HG03159 (cell line): Measurements from ENCODE around the gene RALGPS2.
"Not testable (repeated sequence)": the region's sequence is repeated elsewhere in the genome, so short reads cannot be mapped to it uniquely, and the experiment has no call there.

Experiments used
- ATAC-seq: cut with Tn5 transposase; IDR thresholded peaks from one replicate; pipeline ENCODE4 v1.9.1; 2021; ENCODE audit warnings: mild to moderate bottlenecking, moderate library complexity; ENCODE audit not compliant: unreplicated experiment

Gene RALGPS2

DNA sequence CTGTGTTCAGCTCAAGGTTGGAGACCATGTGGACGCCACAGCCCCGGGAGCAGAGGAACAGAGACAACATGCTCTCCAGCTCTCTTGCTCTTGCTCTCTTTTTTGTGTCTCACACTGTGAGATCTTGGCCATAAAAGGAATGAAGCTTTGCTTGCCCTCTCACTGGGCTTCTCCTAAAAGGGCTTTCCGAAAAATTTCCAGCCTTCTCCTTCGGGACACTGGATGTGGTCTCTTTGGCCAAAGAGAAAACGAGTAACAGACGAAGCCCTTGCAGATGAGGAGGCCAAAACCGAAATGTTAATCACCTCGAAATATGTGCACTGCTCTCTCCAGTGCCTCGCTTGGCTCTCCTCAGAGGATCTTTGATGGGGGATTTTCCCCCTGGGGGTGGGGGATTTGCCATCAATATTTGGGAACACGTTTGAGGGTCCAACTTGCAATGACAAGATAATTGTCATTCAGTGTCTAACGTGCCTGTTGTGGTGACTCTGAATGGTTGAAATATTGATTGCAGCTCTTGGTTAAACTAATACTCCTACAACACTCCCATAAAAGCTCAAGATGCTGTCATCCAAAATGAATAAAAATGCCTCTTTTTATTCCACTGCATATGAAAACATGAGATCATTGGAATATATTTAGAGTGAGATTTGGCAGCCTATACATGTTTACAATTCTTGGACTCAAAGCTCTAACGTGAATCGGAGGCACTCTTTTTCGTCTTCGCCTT is 214.5 kb downstream of the RALGPS2 start:
- ATAC-seq: no peak

DNA sequence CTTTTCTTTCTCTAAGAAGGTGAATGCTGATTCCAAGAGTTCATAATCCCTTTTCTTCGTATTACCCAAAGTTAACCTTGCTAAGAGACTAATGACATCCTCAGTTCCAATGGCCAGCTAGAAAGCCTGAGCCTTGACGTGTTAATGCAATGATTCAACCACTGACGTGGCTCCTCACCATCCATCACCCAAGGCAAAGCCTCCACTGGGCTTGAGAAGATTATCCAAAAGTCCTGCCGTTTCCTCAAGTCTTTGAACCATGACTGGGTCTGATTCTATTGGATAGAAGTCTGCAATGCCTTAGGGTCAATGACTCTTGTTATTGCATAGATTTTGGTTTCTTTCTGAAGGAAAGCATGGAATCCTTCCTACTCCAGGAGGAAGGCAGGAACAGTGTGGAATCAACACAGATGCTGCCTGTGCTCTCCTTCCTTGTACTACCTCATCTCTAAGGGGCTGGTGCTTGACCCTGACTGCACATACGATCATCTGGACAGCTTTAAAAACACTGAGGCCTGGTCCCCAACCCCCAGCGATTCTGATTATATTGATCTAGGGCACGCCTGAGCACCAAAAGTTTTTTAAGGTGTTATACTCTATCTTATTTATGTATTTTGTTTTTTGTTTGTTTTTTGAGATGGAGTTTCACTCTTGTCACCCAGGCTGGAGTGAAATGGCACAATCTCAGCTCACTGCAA is 215.2 kb downstream of the RALGPS2 start:
- ATAC-seq: no peak

DNA sequence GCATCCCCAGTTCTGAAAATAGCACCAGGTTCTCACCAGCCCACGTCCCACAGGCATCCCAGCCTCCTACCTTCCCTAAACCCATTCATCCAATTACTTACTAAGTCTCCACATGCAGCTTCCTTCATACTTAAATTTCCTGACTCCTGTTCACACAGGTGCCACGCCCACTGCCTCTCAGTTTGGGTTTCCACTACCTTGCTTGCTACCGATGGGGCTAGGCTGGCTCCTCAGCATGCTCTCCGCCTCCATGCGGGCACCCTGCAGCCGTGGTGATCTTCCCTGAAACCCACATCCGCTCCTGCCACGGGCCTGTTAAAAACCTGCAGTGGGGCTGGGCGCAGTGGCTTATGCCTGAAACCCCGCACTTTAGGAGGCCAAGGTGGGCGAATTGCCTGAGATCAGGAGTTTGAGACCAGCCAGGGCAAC is 216.2 kb downstream of the RALGPS2 start:
- no peak for ATAC-seq

DNA sequence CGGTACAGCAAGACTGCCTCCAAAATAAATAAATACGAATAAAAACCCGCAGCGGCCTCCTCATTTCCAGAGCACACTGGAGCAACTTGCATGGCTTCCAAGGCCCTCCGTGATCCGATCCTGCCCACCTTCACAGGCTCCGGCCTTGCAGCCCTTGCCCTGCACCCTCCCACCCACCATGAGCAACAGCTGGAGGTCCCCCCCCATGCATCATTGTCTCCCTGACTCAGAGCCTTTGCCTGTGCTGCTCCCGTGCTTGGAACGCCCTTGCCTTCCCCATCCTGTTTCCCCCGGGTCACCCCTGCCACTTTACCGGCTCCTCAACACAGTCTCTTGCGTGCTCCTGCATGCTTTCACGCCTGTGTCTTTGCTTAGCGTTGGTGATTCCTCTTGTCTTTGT is 216.8 kb downstream of the RALGPS2 start:
- no peak for ATAC-seq

DNA sequence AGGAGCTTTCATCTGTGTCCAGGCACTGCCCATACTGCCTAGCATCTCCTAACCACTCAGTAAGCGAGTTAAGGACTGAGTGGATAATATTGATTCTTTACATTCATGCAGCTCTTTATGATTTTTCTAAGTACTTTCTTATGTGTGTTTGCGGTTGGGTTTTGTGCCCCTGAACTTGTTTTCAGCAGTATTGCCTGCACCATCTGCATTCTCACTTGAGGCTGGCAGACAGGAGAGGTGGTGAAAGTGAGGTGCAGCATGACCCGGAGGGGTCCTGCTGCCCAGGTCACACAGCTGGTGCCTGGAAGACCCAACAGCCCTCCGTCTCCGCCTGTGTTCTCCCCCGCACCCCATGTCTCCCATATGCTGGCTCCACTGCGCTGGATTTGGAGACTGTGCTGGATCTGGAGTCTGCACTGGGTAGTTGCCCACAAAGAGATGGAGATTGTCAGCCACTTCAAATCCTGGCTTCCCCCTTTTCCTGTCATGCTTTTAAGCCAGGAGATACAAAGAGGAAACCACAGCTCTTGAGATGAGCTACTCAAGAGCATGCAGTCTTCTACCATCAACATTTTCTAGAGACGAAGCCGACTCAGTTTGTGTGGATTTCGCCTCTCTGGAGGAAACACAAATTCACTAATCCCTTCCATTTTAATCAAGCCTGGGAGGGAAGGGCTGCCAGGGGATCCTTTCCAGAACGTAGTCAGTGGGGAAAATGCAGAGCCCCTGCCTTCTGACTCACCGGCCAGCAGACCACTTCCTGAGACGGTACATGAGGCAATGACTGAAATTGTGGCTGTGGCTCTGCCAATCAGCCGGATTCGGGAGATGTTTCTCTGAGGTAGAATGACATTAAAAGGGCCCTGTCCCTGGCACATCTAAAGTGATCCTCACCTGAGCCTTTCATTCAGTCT is 217.5 kb downstream of the RALGPS2 start:
- no peak for ATAC-seq

DNA sequence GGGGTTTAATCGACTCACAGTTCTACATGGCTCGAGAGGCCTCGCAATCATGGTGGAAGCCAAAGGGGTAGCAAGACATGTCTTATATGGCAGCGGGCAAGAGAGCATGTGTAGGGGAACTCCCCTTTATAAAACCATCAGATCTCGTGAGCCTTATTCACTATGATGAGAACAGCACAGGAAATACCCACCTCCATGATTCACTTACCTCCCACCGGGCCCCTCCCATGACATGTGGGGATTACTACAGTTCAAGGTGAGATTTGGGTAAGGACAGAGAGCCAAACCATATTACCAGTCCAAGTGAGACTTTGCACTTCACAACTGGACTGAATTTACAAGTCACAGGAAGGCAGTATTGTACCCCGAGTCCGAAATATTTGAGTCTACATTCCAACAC is 219.7 kb downstream of the RALGPS2 start:
- ATAC-seq: no peak

DNA sequence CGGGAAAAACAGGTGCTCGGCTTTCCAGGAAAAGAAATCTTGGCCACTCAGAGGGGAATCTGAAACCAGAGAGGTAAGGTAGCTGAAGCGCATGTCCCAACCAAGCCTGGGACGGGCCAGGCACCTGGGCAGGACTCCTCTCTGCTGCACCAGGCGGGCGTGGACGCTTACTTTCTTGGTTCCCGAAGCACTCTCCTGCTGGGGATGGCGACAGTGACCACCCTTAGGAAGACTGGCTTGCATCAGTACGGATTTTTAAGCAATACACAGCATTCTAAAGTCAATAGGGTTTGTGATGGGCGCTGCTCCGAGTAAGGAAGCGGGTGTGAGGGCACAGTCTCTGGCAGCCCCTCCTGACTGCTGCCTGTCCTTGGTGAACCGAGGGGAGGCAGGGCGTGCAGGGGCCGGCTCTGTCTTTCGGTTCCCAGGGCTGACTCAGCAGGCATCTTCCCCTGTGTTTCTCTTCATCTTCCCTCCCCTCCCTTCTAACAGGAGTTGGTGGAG is 220.8 kb downstream of the RALGPS2 start:
- ATAC-seq: no peak

DNA sequence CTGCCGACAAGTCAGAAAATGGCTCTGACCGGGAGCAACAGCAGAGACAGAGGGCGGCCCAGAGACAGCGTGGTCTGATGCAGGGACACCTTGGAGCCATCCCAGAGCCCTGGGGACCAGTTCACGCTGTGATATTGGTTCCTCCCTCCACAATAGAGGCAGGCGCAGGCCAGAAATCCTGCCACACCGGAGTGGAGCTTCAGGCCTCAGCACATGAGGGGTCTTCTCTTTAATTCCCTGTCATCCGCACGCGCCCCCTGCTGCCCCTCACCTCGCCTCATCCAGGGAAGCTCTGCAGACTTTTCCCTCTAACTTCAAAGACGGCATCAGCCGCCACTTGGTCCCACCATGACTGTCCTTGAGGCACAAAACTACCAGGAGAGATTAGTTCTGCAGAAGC is 221.4 kb downstream of the RALGPS2 start:
- ATAC-seq: no peak

DNA sequence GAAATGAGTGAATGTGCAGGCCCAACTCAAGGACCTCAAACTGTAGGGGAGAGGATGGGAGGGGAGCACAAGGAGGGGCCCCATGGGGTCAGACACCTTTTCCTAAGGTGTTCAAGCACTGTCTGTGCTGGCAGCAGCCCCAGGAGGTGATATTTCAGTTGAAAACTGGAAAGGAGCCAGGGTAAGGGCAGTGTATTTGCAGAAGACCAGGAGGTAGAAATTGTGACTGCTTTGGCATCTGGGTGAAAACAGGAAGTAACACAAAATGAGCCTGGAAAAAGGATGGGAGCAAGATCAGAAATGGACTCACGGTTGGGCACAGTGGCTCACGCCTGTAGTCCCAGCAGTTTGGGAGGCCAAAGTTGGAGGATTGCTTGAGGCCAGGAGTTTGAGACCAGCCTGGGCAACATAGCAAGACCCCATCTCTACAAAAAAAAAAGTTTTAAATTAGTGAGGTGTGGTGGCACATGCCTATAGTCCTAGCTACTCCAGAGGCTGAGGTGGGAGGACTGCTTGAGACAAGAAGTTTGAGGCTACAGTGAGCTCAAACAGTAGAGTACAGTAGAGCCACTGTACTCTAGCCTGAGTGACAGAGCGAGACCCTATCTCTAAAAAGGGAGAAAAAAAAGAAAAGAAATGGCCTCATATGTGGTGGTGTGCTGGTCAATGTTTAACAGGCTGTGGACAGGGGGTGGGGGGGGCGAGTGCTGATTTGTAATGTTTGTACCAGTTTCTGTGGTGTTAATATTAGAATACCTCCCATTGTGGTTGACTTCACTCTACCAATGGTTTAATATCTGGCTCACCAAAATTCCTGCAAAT is 222.0 kb downstream of the RALGPS2 start:
- ATAC-seq: no peak

DNA sequence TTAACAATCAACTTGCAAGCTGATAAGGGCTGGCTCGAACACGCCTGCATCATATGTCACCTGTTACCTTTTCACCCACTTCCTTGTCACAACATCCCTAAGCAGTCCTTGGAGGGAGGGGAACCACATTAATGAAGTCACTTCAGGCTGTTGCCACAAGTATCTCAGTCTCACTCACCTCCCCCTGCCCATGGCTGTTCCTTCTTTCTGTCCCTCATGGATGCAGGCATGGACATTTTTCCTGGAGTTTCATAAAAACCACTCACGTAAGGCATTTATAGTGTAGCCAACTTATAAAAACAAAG is 222.6 kb downstream of the RALGPS2 start:
- no peak for ATAC-seq

DNA sequence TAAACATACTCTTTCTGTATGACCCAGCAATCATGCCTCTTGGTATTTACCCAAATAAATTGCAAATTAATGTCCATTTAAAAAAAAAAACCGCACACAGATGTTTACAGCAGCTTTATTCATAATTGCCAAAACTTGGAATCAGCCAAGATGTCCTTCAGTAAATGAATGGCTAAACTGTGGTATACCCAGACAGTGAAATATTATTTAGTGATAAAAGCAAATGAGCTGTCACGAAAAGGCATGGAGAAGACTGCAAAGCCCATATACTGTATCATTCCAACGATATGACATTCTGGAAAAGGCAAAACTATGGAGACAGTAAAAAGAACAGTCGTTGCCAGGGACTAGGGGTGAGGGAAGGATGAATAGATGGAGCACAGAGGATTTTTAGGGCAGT is 223.6 kb downstream of the RALGPS2 start:
- no peak for ATAC-seq

DNA sequence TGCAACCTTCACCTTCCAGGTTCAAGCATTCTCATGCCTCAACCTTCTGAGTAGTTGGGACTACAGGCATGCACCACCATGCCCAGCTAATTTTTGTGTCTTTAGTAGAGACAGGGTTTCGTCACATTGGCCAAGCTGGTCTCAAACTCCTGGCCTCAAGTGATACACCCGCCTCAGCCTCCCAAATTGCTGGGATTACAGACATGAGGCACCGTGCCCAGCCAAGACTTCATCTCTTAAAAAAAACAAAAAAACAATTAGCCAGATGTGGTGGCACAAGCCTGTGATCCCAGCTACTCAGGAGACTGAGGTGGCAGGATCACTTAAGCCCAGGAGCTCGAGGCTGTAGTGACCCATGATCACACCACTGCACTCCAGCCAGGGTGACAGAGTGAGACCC is 224.8 kb downstream of the RALGPS2 start:
- not testable (repeated sequence) for ATAC-seq

DNA sequence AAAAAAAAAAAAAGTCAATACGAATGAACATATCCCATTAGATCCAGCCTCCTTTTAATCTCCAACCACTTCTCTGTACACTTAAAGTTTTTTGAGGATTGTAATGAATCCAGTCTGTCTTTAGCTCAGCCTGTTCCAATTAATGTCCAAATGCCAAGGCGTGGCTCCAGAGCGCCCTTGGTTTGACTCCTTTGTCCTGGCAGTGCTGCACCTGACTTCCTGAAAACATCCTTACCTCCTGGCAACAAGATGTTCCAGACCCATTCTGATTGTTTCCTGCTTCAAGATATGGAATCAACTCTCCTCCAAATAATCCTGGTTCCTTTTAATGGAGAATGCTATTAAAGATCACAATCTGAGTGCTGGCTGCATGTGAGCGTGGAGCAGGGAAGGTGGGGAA is 226.6 kb downstream of the RALGPS2 start:
- ATAC-seq: no peak

DNA sequence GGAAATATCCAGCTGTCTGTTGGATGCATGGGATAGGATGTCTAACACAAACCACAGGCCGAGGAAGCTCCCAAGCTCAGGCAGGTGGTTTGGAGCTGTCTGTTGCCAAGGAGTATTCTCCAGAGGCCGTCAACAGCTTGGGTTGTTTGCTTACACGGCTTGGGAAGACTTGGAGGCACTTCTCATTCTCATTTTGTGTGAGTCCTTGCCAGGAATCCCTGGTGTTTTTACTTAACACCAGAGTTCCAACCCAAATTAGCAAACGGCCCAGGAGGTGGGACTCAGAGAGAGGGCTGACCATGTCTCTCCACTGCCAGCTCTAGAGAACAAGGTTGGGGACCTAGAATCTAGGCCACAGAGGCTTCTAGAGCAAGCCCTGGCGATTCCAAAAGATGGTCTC is 228.0 kb downstream of the RALGPS2 start:
- no peak for ATAC-seq

DNA sequence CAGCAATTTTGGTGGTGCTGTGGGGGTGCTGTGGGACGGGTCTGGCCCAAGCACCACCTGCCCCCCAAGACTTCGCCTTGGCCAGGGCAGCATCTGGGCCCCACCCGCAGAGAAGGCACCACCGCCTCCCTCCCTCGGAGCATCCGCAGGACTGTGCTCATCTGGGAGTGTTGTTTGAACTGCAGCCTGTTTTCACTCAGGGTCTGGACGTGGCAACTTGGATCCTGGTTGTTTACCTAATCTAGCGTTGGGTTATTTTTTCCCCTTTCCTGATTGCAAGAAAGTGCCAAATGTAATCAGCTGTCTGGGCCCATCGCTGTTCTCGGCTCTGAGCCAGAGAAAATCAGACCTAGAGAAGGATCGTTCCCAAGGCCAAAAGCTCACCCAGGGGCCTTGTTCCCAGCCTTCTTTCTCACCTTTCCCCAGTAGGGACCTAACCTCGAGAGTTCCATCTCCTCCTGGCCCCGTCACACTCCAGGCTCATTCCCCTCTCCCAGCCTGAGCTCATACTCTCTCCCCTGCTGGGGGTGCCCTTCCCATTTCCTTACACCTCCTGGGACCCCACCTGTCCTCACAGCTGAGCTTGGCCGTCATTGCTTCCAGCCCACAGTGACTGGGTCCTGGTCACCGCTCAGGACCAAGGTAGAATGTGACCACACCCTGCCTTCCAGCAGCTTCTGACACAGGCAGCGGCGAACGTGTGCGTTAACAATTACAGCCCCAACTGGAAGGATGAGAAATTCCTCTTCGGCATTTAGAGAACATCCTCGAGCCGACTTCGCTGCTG is 228.7 kb downstream of the RALGPS2 start:
- no peak for ATAC-seq

DNA sequence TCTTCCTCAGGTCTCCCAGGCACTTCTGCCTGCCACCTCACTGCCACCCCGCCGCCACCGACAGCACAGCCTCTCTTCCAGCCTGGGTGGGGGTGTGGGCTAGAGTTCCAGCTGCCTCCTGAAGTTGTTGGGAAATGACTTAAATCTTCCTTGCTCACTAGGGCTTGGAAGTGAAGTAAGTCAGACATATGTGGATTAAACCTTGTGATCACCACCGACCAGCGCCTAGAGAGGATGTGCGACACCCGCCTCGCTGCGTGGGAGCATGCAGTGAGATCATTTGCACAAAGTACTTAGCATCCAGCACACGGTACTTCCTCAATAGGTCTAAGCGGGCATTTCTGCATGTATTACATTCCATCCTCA is 229.3 kb downstream of the RALGPS2 start:
- no peak for ATAC-seq

DNA sequence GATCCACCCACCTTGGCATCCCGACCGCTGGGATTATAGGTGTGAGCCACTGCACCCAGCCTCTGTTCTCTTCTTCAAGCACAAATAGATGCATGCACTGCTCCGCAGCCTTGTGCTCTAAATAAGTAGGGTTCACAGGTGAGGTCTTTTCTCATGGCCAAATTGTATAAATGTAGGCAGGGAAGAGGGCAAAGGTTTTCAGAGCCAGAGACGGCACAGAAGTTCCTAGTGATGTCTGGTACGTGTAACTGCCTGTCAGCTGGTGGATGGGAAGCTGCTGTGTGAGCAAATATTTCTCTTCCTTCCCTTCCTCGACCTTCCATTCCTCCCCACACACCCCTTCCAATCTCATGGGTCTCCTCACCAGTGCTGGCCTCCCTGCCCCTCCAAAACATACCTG is 229.9 kb downstream of the RALGPS2 start:
- no peak for ATAC-seq

DNA sequence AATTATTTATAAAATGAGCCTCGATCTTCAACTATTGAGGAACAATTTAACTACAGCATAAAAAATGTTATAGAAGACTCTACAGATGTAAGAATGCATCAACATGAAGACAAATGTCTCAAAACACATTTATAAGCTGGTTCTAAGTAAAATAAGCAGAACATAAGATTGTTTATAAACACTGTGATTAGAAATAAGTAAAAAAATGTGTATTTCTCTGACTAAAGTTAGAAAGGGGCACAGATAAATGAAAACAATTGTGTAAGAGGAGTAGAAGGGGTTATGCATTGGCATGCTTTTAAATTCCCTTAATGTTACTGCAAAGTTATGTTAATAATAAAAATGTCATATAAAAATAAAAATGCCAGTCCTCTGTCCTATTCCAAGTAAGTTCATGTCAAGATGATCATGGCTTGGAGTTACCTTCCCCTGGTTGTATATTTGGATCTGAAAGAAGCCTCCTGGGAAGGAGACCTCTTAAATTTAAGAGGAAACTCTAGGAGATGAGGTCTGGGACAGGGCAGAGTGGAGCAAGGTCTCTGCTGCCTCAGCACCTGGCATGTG is 230.4 kb downstream of the RALGPS2 start:
- no peak for ATAC-seq

DNA sequence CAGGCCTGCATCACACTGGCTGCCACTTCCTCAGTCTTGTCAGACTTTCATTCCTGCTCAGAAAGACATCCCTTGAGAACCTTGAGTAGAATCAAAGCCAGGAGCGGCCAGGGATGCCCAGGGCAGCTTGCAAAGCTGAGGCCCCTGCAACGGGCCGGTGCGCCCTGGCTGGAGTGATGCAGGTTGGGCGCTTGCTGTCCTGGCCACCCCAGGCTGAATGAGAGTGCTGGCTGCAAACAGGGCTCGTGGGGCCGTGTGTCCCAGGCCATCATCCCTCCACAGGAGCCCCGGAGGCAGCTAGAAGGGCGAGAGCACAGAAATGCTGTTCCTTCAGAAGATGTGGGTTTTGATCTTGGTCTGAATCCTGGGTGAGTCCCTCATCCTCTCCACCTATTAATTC is 233.4 kb downstream of the RALGPS2 start:
- no peak for ATAC-seq
